H1 (cell line): ENCODE results near the gene BLOC1S3.

ENCODE experiments used
- BCL11A ChIP-seq, 2 experiments: IDR thresholded peaks; one replicate each; pipeline ENCODE4 v1.6.1; 2011; ENCODE audit warnings: low read depth in 2 of 2, low read length in 2 of 2, mild to moderate bottlenecking in 2 of 2
- CHD2 ChIP-seq: IDR thresholded peaks from 2 replicates; pipeline ENCODE4 v1.6.1; 2012; ENCODE audit warnings: low read length, improper control_type of control experiment
- CTCF ChIP-seq, 3 experiments: IDR thresholded peaks; 1 replicate in 2 of 3; 2 replicates in 1 of 3; pipeline versions ENCODE4 v1.5.1 to v1.6.1; 2011; ENCODE audit warnings: low read length in 3 of 3, mild to moderate bottlenecking in 3 of 3, inconsistent platforms in 2 of 3, low read depth in 1 of 3, moderate library complexity in 1 of 3; ENCODE audit not compliant: insufficient read depth in 1 of 3; ENCODE audit errors: control extremely low read depth in 1 of 3
- EZH2 ChIP-seq: fragments of 200-600 bp; sonication (generic); IDR thresholded peaks from 2 replicates; pipeline ENCODE4 v1.7.1; 2012; ENCODE audit warnings: low read depth, mild to moderate bottlenecking, moderate library complexity, low read length, inconsistent platforms; ENCODE audit not compliant: severe bottlenecking
- JUN ChIP-seq: IDR thresholded peaks from 2 replicates; pipeline ENCODE4 v1.6.1; 2011; ENCODE audit warnings: low read depth, mild to moderate bottlenecking, improper control_type of control experiment, low read length
- PHF8 ChIP-seq: fragments of 200-600 bp; sonication (generic); conservative IDR thresholded peaks from 2 replicates; pipeline ENCODE4 v1.7.1; 2012; ENCODE audit warnings: low read depth, mild to moderate bottlenecking, inconsistent platforms, low read length, moderate library complexity
- POLR2A ChIP-seq, 2 experiments: IDR thresholded peaks; 1 replicate in 1 of 2; 2 replicates in 1 of 2; pipeline ENCODE4 v1.6.1; 2011; ENCODE audit warnings: low read depth in 2 of 2, low read length in 2 of 2, mild to moderate bottlenecking in 2 of 2; ENCODE audit errors: control extremely low read depth in 1 of 2
- RNF2 ChIP-seq: fragments of 200-900, 300-1000 bp; sonication (generic); IDR thresholded peaks from 2 replicates; pipeline ENCODE4 v1.7.1; 2016; ENCODE audit warnings: borderline replicate concordance, low read depth, mild to moderate bottlenecking, antibody characterized with exemption, low read length; ENCODE audit not compliant: poor library complexity, severe bottlenecking; ENCODE audit errors: missing control alignments
- RXRA ChIP-seq: IDR thresholded peaks from 2 replicates; pipeline ENCODE4 v1.6.1; 2011; ENCODE audit warnings: low read depth, mild to moderate bottlenecking, low read length, moderate library complexity; ENCODE audit not compliant: insufficient read depth
- SIN3A ChIP-seq, 2 experiments: IDR thresholded peaks in 1 of 2; conservative IDR thresholded peaks in 1 of 2; 2 replicates each; pipeline ENCODE4 v1.6.1; 2011 to 2012; ENCODE audit warnings: low read length in 2 of 2, improper control_type of control experiment in 1 of 2, low read depth in 1 of 2, mild to moderate bottlenecking in 1 of 2
- SIRT6 ChIP-seq: IDR thresholded peaks from one replicate; pipeline ENCODE4 v1.7.1; 2012; ENCODE audit warnings: low read length, inconsistent platforms
- TF ChIP-seq, protein P1 (sequence below): IDR thresholded peaks from 2 replicates; pipeline ENCODE4 v1.6.1; 2011; ENCODE audit warnings: low read length, improper control_type of control experiment

- TF ChIP-seq CTCF (IDR thresholded peaks at IDR 0.05; ENCODE audit: control extremely low read depth in 1 of 3, insufficient read depth in 1 of 3, low read depth in 1 of 3, low read length in 3 of 3) (no peak), PHF8 (no peak), SIRT6 (no peak), JUN (no peak), EZH2 (no peak), POLR2A (IDR thresholded peaks at IDR 0.05; ENCODE audit: control extremely low read depth in 1 of 2, low read depth in 2 of 2, low read length in 2 of 2) (no peak), SIN3A (conservative IDR thresholded peaks at IDR 0.05 in 1 of 2, IDR thresholded peaks at IDR 0.05 in 1 of 2; ENCODE audit: low read depth in 1 of 2, low read length in 2 of 2) (no peak), RNF2 (no peak), CHD2 (no peak), RXRA (no peak), BCL11A (IDR thresholded peaks at IDR 0.05; ENCODE audit: low read depth in 2 of 2, low read length in 2 of 2) (no peak)
- TF ChIP-seq, protein P1, sequence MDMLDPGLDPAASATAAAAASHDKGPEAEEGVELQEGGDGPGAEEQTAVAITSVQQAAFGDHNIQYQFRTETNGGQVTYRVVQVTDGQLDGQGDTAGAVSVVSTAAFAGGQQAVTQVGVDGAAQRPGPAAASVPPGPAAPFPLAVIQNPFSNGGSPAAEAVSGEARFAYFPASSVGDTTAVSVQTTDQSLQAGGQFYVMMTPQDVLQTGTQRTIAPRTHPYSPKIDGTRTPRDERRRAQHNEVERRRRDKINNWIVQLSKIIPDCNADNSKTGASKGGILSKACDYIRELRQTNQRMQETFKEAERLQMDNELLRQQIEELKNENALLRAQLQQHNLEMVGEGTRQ, result no peak
These were observed 44.1 kb downstream of the BLOC1S3 start for GRCh38 chr19:45222724-45223123.
